ENCODE measurements around the gene FBXO42.

DNA sequence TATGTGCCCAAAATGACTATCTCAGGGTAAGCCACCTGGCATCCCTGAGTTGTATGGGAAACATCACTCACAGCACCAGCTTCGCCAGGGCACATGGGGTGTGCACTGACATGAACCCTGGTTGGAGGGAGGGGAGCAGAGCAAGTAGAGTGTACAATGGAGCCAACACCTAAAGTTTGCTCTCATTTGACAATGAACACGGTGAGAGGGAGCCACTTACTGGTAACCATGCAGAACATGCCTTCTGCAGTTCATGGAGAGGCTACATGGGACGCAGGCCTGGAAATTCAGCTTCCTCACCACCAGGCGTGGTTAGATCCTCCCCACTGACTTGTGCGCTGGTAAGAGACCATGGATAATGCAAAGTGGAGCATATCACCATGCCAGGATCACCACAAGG, 105.3 kb downstream of the FBXO42 start:
- TF ChIP-seq, protein P1, sequence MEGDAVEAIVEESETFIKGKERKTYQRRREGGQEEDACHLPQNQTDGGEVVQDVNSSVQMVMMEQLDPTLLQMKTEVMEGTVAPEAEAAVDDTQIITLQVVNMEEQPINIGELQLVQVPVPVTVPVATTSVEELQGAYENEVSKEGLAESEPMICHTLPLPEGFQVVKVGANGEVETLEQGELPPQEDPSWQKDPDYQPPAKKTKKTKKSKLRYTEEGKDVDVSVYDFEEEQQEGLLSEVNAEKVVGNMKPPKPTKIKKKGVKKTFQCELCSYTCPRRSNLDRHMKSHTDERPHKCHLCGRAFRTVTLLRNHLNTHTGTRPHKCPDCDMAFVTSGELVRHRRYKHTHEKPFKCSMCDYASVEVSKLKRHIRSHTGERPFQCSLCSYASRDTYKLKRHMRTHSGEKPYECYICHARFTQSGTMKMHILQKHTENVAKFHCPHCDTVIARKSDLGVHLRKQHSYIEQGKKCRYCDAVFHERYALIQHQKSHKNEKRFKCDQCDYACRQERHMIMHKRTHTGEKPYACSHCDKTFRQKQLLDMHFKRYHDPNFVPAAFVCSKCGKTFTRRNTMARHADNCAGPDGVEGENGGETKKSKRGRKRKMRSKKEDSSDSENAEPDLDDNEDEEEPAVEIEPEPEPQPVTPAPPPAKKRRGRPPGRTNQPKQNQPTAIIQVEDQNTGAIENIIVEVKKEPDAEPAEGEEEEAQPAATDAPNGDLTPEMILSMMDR (IDR thresholded peaks at IDR 0.05): no peak
- TF ChIP-seq POLR2AphosphoS5 (IDR thresholded peaks at IDR 0.05): no peak

All from esophagus muscularis mucosa (tissue), 3 donors.